Activated CD4-positive, CD25-positive, alpha-beta regulatory T cell treated with anti-CD3 and anti-CD28 coated beads, Interleukin-2, amount 50 U/mL, for 72 hours (primary cell): Measurements from ENCODE around the gene AIMP2.
"Not testable (repeated sequence)": the region's sequence is repeated elsewhere in the genome, so short reads cannot be mapped to it uniquely, and the experiment has no call there.

ENCODE experiments used
- DNase-seq: peaks from one replicate; pipeline ENCODE4 v3.0.0; 2021

Gene AIMP2

GRCh38 chr7:6008668-6009611, at the start of gene AIMP2, which contains the start of gene PMS2:
Gene AIMP2 (plus strand): TSS chr7:6009272. CDS start chr7:6009364, 92 bp downstream.
Gene PMS2 (minus strand): TSS chr7:6009049. CDS start chr7:6009019, 30 bp downstream.
- DNase-seq, result peak; percentile 96

GRCh38 chr7:5963205-5963604, 45.9 kb upstream of the AIMP2 start:
- DNase-seq, result not testable (repeated sequence)

- DNase-seq, result not testable (repeated sequence)
Observed at GRCh38 chr7:5963810-5964209, 45.3 kb upstream of the AIMP2 start.

GRCh38 chr7:5970347-5970911, 38.6 kb upstream of the AIMP2 start, which contains the start of gene RSPH10B:
Gene RSPH10B (minus strand): TSS chr7:5970689. CDS start chr7:5967116, 3,573 bp downstream.
- not testable (repeated sequence) for DNase-seq

GRCh38 chr7:5973580-5973979, 35.5 kb upstream of the AIMP2 start:
- DNase-seq, result not testable (repeated sequence)

GRCh38 chr7:5979680-5980314, 29.3 kb upstream of the AIMP2 start:
- DNase-seq, result not testable (repeated sequence)

- not testable (repeated sequence) for DNase-seq
Observed at GRCh38 chr7:5987061-5987460, 22.0 kb upstream of the AIMP2 start.

GRCh38 chr7:5997210-5997808, 11.8 kb upstream of the AIMP2 start:
- DNase-seq, result no peak

- DNase-seq, result no peak
Observed at GRCh38 chr7:6007386-6007785, 1.7 kb upstream of the AIMP2 start.

GRCh38 chr7:6007835-6008590, 1.1 kb upstream of the AIMP2 start:
- DNase-seq, result not testable (repeated sequence)

GRCh38 chr7:6010370-6010769, 1.3 kb downstream of the AIMP2 start:
- DNase-seq, result not testable (repeated sequence)

GRCh38 chr7:6011541-6011940, 2.5 kb downstream of the AIMP2 start:
- no peak for DNase-seq

- DNase-seq, result no peak
Observed at GRCh38 chr7:6012355-6013104, 3.5 kb downstream of the AIMP2 start.

- DNase-seq, result no peak
Observed at GRCh38 chr7:6015917-6016652, 7.0 kb downstream of the AIMP2 start.

GRCh38 chr7:6016653-6016966, 7.5 kb downstream of the AIMP2 start:
- DNase-seq, result no peak

- DNase-seq, result no peak
Observed at GRCh38 chr7:6020371-6021286, 11.6 kb downstream of the AIMP2 start.

- no peak for DNase-seq
Observed at GRCh38 chr7:6022707-6023106, 13.6 kb downstream of the AIMP2 start.

GRCh38 chr7:6023974-6024435, 14.9 kb downstream of the AIMP2 start:
- no peak for DNase-seq

GRCh38 chr7:6026011-6026819, 17.1 kb downstream of the AIMP2 start:
- peak; percentile 59 for DNase-seq
